ENCODE data around the gene MAP3K14.
"Not testable (repeated sequence)": the region's sequence is repeated elsewhere in the genome, so short reads cannot be mapped to it uniquely, and the experiment has no call there.

MAP3K14 gene

DNA sequence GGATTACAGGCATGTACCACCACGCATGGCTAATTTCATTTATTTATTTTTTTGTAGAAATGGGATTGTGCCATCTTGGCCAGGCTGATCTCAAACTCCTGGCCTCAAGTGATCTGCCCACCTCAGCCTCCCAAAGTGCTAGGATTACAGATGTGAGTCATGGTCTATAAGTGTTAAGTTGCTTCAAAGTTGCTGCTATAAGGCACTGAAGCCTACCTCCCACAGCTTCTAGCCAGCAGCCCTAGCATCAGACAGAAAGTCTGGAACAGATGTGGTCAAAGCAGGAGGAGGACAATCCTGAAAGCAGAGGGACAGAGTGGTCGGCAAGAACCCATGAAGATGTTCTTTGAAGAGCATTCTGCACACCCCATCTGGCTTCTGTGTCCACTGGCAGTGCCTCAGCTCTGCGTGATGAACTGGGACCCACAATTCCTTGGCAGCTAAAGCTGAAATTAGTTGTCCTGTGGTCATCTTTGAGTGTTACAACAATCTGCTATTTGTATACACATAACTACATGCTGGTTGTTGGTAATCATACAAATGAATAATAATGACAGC is 11.2 kb downstream of the MAP3K14 start:
- H3K4me3 ChIP-seq (ENCODE audit: low read depth, low read length) = no peak overlapping the region
- DNase-seq (ENCODE audit: low read depth) = peak; percentile 64

DNA sequence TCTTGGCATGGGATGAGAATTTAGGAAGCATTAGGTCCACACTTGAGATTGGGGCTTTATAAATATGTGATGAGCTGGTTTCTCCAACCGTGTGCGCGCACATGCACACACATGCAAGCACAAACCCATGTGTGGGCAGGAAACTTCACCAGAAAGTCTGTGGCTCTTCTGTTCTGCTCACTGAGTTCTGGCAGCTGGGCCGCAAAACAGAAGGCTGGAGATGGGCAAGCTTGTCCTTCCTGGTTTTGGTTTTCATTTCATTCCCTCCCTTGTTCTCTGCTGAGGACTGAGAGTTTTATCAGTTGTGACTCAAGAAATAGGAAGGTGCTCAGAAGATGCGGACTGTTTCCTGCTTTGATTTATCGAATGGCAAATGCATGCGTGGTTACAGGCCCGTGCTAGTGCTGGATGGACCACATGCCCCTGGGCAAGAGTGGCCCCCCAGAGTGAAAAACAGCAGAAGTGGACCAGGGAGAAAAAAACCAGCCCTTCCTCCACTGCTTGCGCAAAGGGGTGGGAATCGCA is 14.1 kb downstream of the MAP3K14 start:
- H3K4me3 ChIP-seq (ENCODE audit: low read depth, low read length) = no peak overlapping the region
- DNase-seq (ENCODE audit: low read depth) = no peak

DNA sequence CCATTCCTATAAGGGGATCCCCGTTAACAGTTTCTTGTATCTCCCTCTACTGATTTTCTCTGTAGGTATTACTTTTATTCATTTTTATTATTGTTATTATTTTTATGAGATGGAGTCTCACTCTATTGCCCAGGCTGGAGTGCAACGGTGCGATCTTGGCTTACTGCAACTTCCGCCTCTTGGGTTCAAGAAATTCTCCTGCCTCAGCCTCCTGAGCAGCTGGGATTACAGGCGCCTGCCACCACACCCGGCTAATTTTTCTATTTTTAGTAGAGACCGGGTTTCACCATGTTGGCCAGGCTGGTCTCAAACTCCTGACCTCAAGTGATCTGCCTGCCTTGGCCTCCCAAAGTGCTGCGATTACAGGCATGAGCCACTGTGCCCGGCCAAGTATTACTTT is 14.6 kb downstream of the MAP3K14 start:
- not testable (repeated sequence) for DNase-seq (ENCODE audit: low read depth); H3K4me3 ChIP-seq (ENCODE audit: low read depth, low read length)

DNA sequence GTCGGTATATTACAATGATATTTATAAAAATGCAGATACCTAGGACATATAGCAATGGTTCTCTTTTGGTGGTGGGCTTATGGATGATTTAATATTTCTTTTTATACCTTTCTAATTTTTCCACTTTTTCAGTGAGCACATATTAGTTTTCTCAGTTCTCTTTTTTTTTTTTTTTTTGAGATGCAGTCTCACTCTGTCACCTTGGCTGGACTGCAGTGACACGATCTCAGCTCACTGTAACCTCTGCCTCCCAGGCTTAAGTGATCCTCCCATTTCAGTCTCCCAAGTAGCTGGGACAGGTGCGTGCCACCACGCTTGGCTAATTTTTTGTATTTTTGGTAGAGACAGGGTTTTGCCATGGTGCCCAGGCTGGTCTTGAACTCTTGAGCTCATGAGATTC is 15.1 kb downstream of the MAP3K14 start:
- H3K4me3 ChIP-seq (ENCODE audit: low read depth, low read length) = no peak overlapping the region
- DNase-seq (ENCODE audit: low read depth) = no peak

DNA sequence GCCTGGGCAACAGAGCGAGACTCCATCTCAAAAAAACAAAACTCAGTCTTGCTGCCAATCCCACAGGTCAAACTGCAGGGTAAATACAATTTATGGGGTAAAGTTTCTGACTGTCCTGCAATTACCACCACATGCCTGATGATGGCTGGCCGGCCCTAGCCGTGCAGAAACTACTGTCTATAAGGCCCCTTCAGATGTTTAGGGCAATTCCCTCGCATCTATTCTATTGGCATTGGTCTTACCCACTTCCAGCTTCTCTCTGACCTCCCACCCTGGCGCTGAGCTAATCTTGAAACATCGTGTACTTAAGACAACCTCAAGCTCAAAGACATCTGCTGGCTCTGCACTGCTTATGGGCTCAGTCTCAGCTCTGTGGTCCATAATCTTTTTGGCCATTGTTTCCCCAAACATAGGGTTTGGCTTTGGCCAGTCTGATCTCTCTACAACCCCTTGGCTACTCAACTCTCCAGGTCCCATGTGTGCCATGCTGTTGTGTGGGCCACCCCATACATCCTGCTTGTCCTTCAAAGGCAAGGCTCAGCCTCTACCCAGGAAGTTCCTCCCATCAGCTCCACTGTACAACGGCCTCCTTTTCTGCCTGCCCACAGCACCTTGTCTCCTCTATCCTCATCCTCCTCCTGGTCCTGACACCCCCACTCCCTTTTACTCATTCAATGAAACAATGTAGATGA is 16.6 kb downstream of the MAP3K14 start:
- DNase-seq (ENCODE audit: low read depth) = no peak
- H3K4me3 ChIP-seq (ENCODE audit: low read depth, low read length) = no peak overlapping the region

DNA sequence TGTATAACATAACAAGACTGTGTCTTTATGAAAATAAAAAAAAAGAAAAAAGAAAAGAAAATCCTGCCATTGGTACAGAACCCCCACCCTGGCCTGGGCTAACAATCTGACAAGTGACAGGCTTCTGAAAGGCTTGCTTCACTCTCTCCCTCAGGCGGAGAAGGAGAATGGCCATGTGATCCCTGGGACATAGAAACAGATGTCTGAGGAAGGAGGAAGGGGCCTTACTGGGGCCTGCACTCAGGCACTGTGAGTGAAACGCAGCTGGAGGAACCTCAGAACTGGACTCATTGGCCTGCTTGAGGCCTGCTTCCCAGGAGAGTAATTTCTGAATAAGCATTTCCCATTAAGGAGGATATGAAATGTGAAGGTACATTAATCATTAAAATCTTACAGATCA is 17.5 kb downstream of the MAP3K14 start:
- no peak overlapping the region for H3K4me3 ChIP-seq (ENCODE audit: low read depth, low read length)
- DNase-seq (ENCODE audit: low read depth) = no peak

DNA sequence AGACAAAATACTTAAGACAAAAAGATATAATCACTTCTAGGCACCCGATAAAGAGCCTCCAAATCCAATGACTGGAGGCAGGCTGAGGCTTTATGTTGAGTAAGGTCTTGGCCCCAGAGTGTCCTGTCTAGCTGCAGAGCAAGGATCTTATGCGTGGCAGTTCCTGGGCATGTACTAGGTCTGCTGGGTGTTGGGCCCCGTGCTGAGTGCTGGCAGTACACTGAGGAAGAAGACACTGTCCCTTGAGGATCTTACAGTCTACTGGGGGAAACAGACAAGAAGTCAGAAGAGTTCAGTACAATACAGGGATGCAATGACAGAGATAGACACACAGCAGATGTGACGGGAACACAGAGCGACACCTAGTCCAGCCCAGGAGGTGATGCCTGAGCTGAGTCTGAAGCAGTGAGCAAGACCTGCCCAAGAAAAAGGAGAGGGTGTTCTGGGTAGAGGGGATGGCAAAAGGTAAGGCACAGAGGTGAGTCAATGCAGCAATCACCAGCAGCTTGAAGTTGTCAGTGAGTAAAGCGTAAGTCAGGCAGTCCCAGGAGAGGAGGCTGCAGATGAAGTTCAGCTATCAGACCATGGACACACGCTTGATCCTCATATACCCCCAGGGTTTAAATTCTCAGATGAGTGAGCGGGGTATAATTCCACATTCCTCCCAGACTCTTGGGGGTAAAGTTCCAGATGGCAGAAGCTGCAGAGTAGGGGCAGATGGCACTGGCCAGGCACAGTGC is 18.1 kb downstream of the MAP3K14 start:
- no peak overlapping the region for H3K4me3 ChIP-seq (ENCODE audit: low read depth, low read length)
- no peak for DNase-seq (ENCODE audit: low read depth)

DNA sequence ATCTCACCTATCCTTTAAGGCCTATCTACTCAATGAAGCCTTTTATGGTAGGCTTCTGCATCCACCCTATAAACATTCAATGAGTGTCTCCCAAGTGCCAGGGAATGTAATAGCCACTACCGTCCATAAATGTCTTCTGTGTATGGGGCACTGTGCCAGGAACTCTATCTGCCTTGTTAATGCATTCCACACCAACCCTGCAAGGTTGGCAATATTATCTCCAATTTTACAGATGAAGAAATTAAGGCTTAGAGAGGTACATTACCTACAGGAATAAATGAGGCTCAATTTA is 20.0 kb downstream of the MAP3K14 start:
- DNase-seq (ENCODE audit: low read depth) = no peak
- no peak overlapping the region for H3K4me3 ChIP-seq (ENCODE audit: low read depth, low read length)

DNA sequence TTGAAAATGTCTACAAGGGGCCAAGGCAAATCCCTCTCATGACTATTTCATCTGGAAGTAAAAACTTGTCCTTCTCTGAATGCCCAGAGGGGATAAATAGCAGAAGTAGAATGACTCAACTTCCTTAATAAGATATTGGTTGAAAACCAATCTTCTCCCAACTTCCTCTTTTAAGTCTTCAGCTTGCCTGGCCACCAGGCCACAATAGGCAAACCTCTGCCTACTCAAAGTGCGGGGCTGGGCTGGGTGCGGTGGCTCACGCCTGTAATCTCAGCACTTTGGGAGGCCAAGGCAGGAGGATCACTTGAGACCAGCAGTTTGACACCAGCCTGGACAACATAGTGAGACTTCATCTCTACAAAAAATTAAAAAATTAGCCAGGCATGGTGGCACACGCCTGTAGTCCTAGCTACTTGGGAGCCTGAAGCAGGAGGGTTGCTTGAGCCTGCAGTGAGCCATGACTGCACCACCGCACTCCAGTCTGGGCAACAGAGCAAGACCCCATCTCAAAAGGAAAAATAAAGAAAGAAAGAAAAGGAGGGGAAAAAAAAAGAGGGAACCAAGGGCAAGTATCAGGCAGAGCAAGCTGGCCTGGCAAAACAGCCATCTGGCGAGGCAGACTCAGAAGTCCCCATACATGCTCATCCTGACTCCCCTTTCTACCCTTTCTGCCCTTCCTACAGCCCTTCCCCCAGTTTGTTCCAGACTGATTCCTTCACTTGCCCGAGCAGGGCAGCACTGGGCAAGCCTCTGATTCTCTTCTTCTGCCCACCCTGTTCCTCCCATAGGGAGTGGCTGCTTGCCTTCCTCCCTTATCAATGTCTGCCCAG is 20.6 kb downstream of the MAP3K14 start:
- H3K4me3 ChIP-seq (ENCODE audit: low read depth, low read length) = no peak overlapping the region

DNA sequence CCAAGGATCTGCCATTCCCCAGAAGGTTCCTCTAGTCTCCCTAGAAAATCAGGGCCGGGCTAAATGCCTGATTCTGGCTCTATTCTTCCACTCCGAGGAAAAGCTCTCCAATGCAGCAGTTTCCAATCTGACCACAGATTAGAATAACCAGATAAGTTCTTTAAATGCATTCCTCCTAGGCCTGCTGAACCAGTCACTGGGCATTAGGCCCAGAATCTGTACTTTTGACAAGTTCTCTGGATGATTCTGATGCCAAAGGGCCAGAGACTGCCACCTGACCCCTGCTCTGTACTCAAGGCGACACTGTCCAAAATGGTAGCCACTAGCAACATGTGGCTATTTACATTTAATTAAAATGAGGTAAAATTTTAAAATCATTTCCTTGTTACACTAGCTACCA is 22.3 kb downstream of the MAP3K14 start:
- DNase-seq (ENCODE audit: low read depth) = peak; percentile 53
- no peak overlapping the region for H3K4me3 ChIP-seq (ENCODE audit: low read depth, low read length)

More for the DNA sequence above, 20.6 kb downstream of the MAP3K14 start:
- DNase-seq (ENCODE audit: low read depth) = no peak

DNA sequence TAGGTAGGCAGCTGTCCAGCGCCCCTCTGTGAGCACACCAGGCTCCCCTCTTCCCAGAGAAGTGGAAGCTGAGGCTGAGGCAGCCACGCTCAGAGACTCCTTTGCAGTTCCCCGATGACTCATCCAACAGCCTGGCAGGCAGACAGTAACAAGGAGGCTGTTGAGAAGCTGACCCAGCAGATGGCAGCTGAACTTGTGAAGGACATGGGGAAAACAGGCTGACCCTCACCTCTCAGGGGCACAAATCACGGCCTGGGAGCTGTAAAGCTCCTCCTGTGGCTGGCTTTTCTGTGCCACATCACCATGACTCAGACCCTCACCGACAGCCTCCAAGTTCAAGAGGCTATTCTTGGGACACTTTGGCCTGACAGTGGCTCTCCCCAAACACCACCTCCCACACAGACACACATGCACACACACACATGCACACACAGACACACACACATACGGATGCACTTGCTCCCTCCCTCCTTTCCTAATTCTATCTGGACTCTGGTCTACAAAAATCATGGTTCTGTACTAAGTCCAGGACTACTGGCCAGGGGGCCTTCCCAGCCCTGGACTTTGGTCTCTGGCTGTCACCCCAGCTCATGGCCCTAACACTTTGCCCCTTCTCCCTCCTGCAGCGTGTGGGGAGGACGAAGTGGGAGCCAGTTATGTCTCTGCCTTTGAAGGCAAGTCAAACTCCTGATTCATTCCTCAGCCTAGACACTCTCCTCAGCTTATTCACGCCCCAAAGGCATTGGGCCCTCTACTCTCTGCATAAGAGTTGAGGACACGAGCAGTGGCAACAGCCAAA is 23.2 kb downstream of the MAP3K14 start:
- peak; percentile 84 for DNase-seq (ENCODE audit: low read depth)

DNA sequence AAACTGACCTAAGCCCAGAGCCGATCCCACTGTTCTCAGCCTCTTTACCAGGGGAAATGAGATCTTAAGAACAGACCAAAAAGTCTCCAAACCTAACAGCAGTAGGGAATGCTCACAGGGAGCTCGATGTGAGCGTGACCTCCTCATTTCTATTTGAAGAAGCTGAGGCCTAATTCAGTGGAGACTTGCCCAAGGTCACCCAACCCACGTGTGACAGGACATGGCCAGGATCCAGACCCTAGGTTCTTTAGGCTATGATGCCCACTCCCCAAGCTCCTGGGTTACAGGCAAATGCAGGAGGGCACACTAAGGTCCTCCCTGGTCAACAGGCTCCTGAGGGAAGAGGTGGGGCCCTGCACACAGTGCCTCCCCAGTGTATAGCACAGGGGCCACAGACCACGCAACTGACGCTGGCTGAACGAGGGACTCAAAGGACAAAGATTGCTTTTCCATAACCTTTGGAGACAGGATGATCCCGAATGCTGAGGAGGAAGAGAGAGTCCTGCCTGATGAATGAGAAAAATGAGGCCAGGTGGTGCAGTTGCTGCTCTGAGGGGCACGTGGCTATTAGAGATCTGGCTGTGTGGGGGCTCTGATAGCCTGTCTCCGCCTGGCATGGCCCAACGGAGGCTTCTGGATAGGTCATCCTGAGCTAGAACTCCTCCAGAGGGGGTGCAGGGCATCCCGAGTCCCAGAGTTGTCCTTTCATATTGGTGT is 24.0 kb downstream of the MAP3K14 start:
- DNase-seq (ENCODE audit: low read depth) = no peak
- H3K4me3 ChIP-seq (ENCODE audit: low read depth, low read length) = no peak overlapping the region

More for the DNA sequence above, 23.2 kb downstream of the MAP3K14 start:
- H3K4me3 ChIP-seq (ENCODE audit: low read depth, low read length) = no peak overlapping the region

DNA sequence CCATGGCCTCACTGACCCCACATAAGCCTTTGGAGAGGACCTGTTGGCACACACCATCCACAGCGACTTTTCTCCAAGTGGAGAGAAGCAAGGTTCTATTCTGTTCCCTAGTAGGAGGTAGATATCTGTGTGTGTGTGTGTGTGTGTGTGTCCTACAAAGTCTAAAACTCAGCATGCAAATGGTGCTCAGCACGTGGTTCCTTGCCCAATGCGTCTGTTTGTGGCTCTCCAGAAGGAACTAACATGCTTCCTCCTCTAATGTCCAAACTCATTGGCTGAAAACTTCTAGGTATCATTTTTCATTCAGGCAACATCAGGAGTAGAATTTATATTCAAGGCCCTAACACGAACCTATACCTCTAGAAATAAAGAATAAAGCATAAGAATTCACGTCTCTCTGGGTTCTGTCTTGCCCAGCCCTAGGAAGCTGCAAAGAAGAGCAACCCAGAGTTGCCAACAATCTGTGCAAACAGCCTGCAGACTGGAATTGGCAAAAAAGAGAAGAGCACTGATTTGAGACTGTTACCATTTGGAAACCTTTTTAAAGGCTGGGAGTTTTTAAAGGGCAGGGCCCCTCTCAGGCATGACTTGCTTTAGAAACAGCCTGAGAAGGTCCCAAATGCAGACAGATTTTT is 25.5 kb downstream of the MAP3K14 start:
- no peak overlapping the region for H3K4me3 ChIP-seq (ENCODE audit: low read depth, low read length)
- no peak for DNase-seq (ENCODE audit: low read depth)

DNA sequence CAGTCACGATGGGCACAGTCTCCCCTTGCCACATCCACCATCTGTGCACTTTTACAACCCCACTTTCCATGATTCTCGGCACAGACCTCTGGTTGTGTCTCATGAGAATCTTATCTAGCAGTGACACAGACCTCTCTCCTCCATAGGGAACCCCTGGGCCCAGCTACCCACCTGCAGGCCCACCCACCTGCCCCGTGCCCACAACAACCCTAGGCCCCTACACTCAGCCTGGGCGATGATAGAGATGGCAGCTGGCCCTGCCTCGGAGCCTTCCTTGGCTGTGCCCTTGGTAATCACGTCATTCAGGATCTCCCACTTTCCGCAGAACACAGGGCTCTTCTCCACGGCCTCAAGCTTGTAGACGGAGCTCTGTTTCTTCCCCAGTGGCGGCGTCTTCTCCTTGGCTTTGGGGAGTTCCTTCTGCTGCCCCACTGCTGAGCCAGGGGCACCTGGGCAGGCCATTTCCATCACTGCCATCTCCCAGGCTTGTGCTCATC is 26.5 kb downstream of the MAP3K14 start:
- no peak overlapping the region for H3K4me3 ChIP-seq (ENCODE audit: low read depth, low read length)

DNA sequence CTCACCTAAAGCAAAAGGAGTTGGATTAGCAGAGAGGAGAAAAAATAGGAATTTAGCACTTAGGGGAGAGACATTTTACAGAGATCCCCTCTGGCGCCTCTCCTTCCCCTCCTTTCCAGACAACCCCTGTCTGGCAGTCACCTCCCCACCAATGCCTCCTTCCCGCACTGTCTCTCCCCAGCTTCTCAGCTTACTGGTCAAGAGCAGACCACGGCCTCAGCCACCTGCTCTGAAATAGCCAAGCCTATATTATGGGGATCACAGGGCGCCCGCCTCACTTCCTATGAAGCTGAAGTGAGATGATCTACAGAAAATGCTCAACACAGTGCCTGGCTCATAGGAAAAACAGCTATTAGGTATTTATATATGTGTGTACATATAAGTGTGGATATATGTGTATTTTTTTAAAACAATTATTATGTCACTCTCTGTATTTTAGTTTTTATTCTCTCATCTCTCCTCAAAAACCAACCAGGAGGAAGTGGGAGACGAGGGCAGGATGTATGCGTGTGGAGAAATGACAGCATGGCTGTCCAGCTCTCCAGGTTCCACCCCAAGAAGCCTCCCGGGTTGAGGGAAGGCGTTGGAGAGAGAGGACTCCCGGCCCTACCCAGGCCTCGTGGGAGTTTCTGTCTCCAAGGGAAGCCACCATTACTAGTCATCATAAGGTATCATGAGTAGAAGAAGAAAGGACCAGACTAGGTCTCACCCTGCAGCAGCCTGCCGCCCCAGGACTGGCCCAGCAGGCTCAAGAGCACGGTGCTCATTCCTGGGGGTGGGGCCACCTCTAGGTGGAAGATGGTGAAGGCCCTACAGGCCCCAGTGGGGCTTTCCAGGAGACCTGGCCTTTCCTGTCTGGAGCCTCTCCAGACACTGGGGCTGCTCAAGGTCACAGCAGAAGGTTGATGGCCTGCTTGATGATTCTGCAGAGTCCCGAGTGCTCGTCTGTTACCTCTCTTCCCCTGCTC is 27.2 kb downstream of the MAP3K14 start:
- DNase-seq (ENCODE audit: low read depth) = no peak
- H3K4me3 ChIP-seq (ENCODE audit: low read depth, low read length) = no peak overlapping the region

More for the DNA sequence above, 26.5 kb downstream of the MAP3K14 start:
- no peak for DNase-seq (ENCODE audit: low read depth)

DNA sequence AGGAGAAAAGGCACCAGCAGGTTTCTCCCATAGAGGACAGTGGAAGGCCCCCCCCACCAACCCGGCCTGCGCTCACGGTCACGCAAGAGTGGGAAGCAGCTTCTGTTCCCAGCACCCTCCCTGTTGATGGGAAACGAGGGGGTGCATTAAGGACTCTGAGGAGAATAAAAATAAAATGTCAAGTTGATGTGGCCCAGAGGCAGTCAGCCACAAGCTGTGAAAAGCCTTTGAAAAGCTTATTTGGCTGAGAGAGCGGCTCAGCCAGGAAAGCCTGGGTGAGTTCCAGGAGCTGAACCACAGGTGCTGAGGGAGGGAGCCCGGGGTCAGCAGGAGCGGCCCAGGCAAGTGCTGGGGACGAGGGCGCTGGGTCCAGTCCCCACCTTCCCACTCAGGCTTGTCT is 28.0 kb downstream of the MAP3K14 start:
- no peak for DNase-seq (ENCODE audit: low read depth)
- no peak overlapping the region for H3K4me3 ChIP-seq (ENCODE audit: low read depth, low read length)
